Measurements from ENCODE around the gene GDF7. TPM values are rescaled to one million over a fixed set of nuclear protein-coding genes. Genes with fewer than 3 reads are reported as not detected.

The GDF7 gene
- total and polyA plus RNA-seq, 2 donors (not counting 3 experiments of a cell fraction or from before 2014, with no cell fraction given): 3.7 to 3.9 TPM

GRCh38 chr2:20656561-20656960 lies 10.4 kb upstream of the GDF7 start:
- Histone ChIP-seq H3K9me1 (replicated peaks; ENCODE audit: control insufficient read depth, extremely low read depth, insufficient read depth, low read length) (no peaks in the 10 kb centered on the region), H3K27me3 (ENCODE audit: control insufficient read depth in 2 of 2, insufficient read depth in 2 of 2, low read length in 2 of 2) (peaks cover 28% of the 10 kb centered on the region in 2 experiments), H3K9me3 (replicated peaks; ENCODE audit: control insufficient read depth, insufficient read depth, low read length) (no peaks in the 10 kb centered on the region), H3K79me2 (ENCODE audit: control insufficient read depth, insufficient read depth, low read length) (no peaks in the 10 kb centered on the region), H3K4me1 (ENCODE audit: control insufficient read depth, extremely low read depth, insufficient read depth, low read length) (peaks cover under 1% of the 10 kb centered on the region), H3K9ac (replicated peaks; ENCODE audit: extremely low read depth, insufficient read depth, low read length) (no peak overlapping the region), H3K27ac (ENCODE audit: insufficient read depth, low read depth, low read length) (no peak overlapping the region), H2AFZ (ENCODE audit: low read depth, low read length) (no peak overlapping the region), H3K4me2 (ENCODE audit: insufficient read depth, low read length) (no peak overlapping the region), H3K36me3 (ENCODE audit: control insufficient read depth in 2 of 2, extremely low read depth in 1 of 2, insufficient read depth in 2 of 2, low read length in 2 of 2) (no peaks in the 10 kb centered on the region), H4K20me1 (replicated peaks; ENCODE audit: control insufficient read depth, extremely low read depth, insufficient read depth, low read length) (no peaks in the 10 kb centered on the region), H3K4me3 (replicated peaks in 1 of 3; ENCODE audit: insufficient read depth in 1 of 3, low read depth in 1 of 3, low read length in 3 of 3) (no peak overlapping the region)
- ChIA-PET POLR2A (no interaction called here), CTCF (interaction anchor here (0.8 to 3.2 kb wide), 3 partner anchors 10 to 307 kb away, joined by 3 to 11 read pairs (median 8); partner anchors contain the start of gene GDF7)
- no peak for TF ChIP-seq FOS (IDR thresholded peaks at IDR 0.05; ENCODE audit: borderline replicate concordance, insufficient read depth, low read length)
- TF ChIP-seq GATA2 (IDR thresholded peaks at IDR 0.05; ENCODE audit: insufficient read depth, insufficient read length, low read depth, low read length): no peak
- no peak for TF ChIP-seq CTCF (IDR thresholded peaks at IDR 0.05; ENCODE audit: extremely low read depth in 1 of 2, insufficient read depth in 1 of 2, low read depth in 1 of 2, low read length in 2 of 2)
- no peak for TF ChIP-seq MAX (IDR thresholded peaks at IDR 0.05; ENCODE audit: insufficient read depth, insufficient read length)
- no peak for TF ChIP-seq POLR2AphosphoS5 (IDR thresholded peaks at IDR 0.05; ENCODE audit: insufficient read depth, low read depth, low read length)
- no peak for TF ChIP-seq POLR2A (IDR thresholded peaks at IDR 0.05; ENCODE audit: low read depth, low read length)
- no peak for TF ChIP-seq JUN (IDR thresholded peaks at IDR 0.05; ENCODE audit: borderline replicate concordance, insufficient read depth, insufficient read length, low read depth)
- no peak for TF ChIP-seq MYC (IDR thresholded peaks at IDR 0.05; ENCODE audit: low read depth, low read length)
- no peak for FAIRE-seq
- intact Hi-C loops (cut with micrococcal nuclease): no loop called here
- BruUV-seq (replicated peaks): no TSS peak
- no peak for DNase-seq (ENCODE audit: low read depth, low spot score)
- dilution Hi-C loops (cut with MboI; ENCODE audit: extremely low pct_ligation_motif_present, low sequenced_read_pairs): no loop called here
